GM18511 (cell line): ENCODE measurements around the gene ADAMTS19.
A peak's percentile ranks its signal among the peaks of the same experiment; 100 is the strongest.
"Not testable (repeated sequence)": the region's sequence is repeated elsewhere in the genome, so short reads cannot be mapped to it uniquely, and the experiment has no call there.

Source experiments
- ATAC-seq: cut with Tn5 transposase; IDR thresholded peaks from one replicate; pipeline ENCODE4 v1.9.1; 2021; ENCODE audit warnings: mild to moderate bottlenecking, moderate library complexity; ENCODE audit not compliant: unreplicated experiment

Gene ADAMTS19

DNA sequence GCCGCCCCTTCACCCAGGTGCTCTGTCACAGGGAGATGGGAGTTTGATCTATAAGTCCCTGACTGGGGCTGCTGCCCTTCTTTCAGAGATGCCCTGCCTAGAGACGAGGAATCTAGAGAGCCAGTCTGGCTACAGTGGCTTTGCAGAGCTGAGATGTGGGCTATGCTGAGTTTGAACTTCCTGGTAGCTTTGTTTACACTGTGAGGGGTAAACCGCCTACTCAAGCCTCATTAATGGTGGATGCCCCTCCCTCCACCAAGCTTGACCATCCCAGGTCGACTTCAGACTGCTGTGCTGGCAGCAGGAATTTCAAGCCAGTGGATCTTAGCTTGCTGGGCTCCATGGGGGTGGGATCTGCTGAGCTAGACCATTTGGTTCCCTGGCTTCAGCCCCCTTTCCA, 124.4 kb downstream of the ADAMTS19 start:
- ATAC-seq: not testable (repeated sequence)

GRCh38 chr5:129591508-129592160, 131.5 kb downstream of the ADAMTS19 start:
- no peak for ATAC-seq

- no peak for ATAC-seq
Measured at GRCh38 chr5:129593525-129593924, 133.4 kb downstream of the ADAMTS19 start.

DNA sequence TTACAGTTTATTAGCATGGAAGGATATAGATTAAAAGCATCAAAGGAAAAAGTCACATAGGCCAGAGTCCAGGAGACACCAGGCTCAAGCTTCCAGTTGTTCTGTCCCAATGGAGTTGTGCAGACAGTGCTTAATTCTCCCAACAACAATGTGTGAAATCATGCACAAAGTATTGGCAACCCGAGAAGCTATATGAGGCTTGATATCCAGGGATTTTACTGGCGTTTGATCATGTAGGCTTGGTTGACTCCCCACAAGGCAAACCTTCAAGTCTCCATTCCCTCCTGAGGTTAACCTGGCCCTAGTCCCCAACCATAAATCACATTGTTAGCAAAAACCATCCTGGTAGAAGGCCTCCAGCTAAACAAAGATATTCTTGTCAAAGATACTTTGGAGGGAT, 141.5 kb downstream of the ADAMTS19 start:
- no peak for ATAC-seq

DNA sequence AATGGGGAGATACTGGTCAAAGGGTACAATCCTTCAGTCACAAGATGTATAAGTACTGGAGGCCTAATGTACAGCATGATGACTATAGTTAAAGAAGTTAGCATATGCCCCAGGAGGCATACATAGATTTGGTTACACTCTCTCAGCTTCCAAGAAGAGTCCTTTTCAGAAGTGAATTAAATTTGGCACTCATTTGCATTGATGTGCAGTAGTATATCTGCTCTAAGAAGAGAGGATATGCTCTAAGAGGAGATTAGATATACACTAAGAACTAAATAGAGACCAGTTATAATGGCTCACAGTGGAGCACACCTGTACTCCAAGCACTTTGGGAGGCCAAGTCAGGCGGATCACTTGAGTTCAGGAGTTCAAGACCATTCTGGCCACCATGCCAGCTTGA, 148.3 kb downstream of the ADAMTS19 start:
- ATAC-seq: no peak

- ATAC-seq: no peak
Measured at GRCh38 chr5:129609710-129610109, 149.6 kb downstream of the ADAMTS19 start.

DNA sequence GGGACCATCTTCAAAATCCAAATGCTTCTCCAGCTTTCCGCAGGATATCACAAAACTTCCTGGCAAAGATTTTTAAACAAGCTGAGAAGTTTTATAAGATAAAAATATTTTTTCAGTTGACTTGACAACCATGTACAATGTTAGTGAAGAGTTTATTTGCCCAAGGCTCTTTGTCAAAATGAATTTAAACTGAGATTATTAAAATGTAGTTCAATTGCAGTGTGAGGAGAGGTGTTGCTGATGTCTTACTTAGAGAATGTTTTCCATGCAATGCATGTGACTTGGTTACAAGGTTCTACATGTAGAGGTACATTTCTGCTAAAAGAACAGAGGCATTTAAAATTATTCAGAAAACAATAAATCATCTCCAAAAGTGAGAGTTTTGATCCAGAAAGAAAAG, 156.4 kb downstream of the ADAMTS19 start:
- no peak for ATAC-seq

DNA sequence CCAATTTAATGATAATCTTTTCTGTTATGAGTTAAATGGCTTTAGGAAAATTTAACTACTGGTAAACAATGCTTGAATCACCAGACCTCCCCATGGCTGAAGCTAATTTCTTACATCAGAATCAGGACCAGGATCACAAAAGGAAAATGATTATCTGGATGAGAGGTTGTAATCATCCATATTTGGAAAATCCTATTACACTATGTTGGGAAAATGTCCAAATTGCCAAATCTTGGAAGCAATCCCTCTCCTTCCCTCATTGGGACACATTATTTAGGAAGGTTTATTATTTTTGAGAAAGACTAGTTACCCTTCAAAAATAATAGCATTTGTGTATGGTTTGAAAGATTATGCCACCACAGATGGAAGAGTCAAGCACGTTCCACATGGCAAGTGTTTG, 157.1 kb downstream of the ADAMTS19 start:
- no peak for ATAC-seq

DNA sequence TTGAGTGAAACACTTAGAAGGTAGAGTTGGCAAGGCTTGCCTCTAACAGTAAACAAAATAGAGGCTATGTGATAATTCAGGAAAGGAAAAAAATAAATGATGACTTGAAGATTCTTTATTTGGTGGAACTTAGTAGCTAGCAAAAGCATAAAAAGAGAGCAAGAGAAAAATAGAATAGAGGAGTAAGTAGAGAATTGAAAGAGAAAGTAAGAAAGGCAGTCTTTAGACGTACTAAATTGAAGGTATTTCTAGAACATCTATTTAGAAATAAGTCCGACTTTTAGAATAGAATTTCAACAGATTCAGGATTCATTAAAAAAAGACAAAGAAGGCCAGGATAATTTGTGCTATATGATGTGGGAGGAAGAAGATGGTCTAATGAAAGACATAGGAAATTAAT, 159.7 kb downstream of the ADAMTS19 start:
- no peak for ATAC-seq

GRCh38 chr5:129622531-129622930, 162.4 kb downstream of the ADAMTS19 start:
- no peak for ATAC-seq

DNA sequence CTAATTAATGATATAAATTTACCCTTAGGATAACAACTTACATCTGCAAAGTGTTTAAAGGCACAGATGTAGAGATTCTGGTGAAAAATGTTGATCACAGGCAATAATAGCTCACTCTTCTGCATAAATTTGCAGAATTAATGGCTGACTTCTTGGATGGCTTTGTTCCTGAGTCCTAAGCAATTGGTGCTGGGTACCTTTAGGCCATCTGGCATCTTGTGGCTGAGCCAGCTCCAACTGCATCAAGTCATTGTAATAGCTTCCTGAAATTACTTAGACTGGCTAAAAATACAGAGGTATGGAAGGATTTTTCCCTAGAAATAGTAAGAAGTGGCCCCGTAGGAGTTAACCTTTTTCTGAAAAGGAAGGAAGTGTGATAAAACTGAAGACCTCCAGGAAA, 169.5 kb downstream of the ADAMTS19 start:
- ATAC-seq: no peak

DNA sequence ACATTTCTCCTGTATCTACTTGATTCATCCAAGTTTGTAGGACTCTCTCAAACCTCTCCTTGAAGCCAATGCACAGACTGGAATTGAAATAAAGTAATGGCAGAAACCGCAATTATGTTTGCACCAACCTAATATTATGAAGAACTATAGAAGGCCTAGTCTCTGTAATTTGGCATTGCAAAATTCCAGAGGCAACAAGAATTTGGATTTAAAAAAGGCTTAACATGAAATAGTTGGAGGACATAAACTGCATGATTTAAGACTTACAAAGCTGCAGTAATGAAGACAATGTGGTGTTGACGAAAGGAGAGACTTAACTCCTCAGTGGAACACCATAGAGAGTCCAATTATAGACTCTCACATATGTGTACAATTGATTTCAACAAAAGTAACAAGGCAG, 170.0 kb downstream of the ADAMTS19 start:
- no peak for ATAC-seq

DNA sequence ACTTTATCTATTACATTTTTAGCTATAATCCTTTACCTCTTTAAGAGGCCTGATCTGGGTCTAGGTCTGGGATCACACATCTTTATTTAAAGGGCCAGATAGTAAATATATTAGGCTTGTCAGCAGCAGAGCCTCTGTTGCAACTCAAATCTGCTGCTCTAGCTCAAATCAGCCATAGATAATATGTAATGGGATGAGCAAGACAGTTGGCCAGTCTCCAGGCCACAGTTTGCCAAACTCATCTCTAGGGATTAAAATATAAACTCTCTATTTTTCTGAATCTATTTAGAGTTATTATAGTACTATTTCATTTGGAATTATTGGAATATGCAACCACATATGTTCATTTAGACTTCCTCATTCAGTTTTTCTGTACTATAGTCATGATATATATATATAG, 171.9 kb downstream of the ADAMTS19 start:
- no peak for ATAC-seq

GRCh38 chr5:129637501-129637900, 177.4 kb downstream of the ADAMTS19 start:
- ATAC-seq: not testable (repeated sequence)

- ATAC-seq: no peak
Measured at GRCh38 chr5:129639331-129639730, 179.2 kb downstream of the ADAMTS19 start.

GRCh38 chr5:129652349-129653056, 192.4 kb downstream of the ADAMTS19 start:
- ATAC-seq: no peak

DNA sequence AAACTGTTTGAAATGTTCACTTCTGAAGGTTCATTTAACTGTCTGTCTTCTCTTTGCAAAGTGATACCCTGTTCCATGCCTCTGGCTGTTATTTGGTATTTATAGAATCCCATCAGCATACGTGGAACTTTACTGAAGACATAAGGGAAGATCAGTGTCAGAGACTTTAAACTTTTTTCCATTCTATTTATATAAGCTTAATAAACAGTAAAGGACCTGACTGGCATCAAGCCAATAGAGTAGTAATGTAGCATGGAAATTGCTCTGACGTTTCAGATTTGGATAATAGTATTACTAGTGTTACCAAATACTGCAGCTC, 192.9 kb downstream of the ADAMTS19 start:
- ATAC-seq: no peak

DNA sequence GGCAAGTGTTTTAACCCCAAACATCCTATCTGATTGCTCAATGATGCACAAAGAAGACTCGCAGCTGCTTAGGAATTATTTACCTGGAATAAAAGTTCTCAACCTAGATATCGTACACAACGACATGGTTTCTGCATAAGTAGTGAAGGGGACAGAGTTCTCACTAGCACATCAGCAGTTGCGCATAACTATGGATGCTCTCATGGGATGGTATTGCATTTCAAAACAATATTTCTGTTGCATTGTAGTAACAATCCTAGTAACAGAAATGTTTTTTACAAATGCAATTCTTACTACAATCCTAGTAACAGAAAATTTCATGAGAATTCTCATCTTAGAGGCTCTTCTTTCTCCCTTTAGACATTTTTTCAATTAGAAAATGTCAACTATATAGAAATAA, 193.3 kb downstream of the ADAMTS19 start:
- ATAC-seq: no peak

- no peak for ATAC-seq
Measured at GRCh38 chr5:129656952-129657351, 196.9 kb downstream of the ADAMTS19 start.

GRCh38 chr5:129658801-129659200, 198.7 kb downstream of the ADAMTS19 start:
- no peak for ATAC-seq

DNA sequence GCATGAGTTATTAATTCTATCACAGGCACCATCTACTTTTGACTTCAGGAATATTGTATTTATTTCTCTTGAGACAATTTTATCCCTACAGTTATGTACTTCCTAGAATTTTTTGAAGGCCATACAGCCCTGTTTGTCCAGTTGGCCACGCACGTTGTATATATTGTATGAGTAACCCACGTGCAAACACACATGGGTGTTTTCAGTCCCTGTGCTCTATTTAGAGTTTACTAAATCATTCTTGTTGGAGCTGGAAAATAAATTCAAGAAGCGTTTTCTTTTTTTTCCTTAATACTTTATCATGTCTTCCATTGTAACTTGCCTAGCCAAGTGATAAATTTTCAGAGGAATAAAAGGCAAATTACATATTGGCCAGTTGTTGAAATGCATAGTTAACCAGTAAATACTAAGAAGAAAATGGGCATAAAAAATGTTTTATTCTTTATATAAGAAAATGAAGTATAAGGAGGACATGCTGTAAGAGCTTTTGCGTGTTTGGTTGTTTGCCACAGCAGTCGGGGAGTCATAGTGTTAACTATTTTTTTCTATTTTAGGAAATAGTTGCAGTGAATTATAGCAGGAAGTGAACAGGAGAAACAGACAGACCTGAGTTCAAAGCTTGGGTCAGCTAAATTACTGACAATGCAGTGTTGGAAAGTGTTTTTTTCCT, 201.4 kb downstream of the ADAMTS19 start:
- no peak for ATAC-seq

- peak; percentile 78 for ATAC-seq
Measured at GRCh38 chr5:129664336-129664937, 204.3 kb downstream of the ADAMTS19 start.
